Measurements from ENCODE around the gene CCDC40. TPM values are rescaled to one million over a fixed set of nuclear protein-coding genes. Genes with fewer than 3 reads are reported as not detected.
A peak's percentile ranks its signal among the peaks of the same experiment; 100 is the strongest.

CCDC40 gene
- total RNA-seq, 1 donor = 8.3 TPM

- H3K9me3 ChIP-seq (ENCODE audit: low read depth, low read length) = no peaks in the 10 kb centered on the region
- TF ChIP-seq, protein P1, sequence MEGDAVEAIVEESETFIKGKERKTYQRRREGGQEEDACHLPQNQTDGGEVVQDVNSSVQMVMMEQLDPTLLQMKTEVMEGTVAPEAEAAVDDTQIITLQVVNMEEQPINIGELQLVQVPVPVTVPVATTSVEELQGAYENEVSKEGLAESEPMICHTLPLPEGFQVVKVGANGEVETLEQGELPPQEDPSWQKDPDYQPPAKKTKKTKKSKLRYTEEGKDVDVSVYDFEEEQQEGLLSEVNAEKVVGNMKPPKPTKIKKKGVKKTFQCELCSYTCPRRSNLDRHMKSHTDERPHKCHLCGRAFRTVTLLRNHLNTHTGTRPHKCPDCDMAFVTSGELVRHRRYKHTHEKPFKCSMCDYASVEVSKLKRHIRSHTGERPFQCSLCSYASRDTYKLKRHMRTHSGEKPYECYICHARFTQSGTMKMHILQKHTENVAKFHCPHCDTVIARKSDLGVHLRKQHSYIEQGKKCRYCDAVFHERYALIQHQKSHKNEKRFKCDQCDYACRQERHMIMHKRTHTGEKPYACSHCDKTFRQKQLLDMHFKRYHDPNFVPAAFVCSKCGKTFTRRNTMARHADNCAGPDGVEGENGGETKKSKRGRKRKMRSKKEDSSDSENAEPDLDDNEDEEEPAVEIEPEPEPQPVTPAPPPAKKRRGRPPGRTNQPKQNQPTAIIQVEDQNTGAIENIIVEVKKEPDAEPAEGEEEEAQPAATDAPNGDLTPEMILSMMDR (IDR thresholded peaks at IDR 0.05; ENCODE audit: extremely low read depth, low read depth, low read length) = no peak
These were observed 36.0 kb downstream of the CCDC40 start for GRCh38 chr17:80072410-80072809.

DNA sequence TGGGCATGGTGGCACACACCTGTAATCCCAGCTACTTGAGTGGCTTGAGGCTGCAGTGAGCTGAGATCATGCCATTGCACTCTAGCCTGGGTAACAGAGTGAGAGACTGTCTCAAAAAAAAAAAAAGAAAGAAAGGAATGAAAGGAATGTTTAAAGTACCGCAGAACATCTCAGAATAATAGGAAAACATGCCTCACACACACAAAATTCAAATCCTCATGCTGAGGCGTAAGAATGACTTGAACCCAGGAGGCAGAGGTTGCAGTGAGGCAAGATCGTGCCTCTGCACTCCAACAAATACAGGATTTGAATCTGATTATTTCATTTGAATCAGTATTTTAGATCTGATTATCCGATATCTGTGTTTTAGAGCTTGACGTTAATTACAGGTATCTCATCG lies 43.6 kb downstream of the CCDC40 start:
- peak; percentile 76 for DNase-seq (ENCODE audit: insufficient read length, low spot score, missing footprints)

More at GRCh38 chr17:80072410-80072809, 36.0 kb downstream of the CCDC40 start:
- no peak overlapping the region for H3K4me3 ChIP-seq (ENCODE audit: insufficient read depth, low read length)
- H2AFZ ChIP-seq (ENCODE audit: low read length) = no peak overlapping the region
- no peak for DNase-seq (ENCODE audit: insufficient read length, low spot score, missing footprints)
- no peaks in the 10 kb centered on the region for H4K20me1 ChIP-seq (ENCODE audit: insufficient read depth, low read length)
- H3K27ac ChIP-seq (ENCODE audit: low read depth, low read length) = no peak overlapping the region
- no peaks in the 10 kb centered on the region for H3K27me3 ChIP-seq (ENCODE audit: insufficient read depth, low read length)
- no peaks in the 10 kb centered on the region for H3K79me2 ChIP-seq (ENCODE audit: insufficient read depth, low read length)
- H3K4me1 ChIP-seq (ENCODE audit: insufficient read depth, low read length) = peaks cover 15% of the 10 kb centered on the region
- no peak overlapping the region for H3K4me2 ChIP-seq (ENCODE audit: insufficient read depth, low read length)
- H3K36me3 ChIP-seq (ENCODE audit: insufficient read depth, low read length) = no peaks in the 10 kb centered on the region

DNA sequence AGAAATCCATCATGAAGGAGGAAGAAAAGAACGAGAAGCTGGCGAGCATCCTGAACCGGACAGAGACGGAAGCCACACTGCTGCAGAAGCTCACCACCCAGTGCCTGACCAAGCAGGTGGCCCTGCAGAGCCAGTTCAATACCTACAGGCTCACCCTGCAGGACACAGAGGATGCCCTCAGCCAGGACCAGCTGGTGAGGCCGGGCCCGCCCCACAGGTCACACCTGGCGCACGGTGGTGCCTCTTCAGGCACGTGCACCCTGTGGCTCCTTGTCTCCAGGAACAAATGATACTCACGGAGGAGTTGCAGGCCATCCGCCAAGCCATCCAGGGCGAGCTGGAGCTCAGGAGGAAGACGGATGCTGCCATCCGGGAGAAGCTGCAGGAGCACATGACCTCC lies 45.2 kb downstream of the CCDC40 start:
- TF ChIP-seq, protein P1 (IDR thresholded peaks at IDR 0.05; ENCODE audit: extremely low read depth, low read depth, low read length) = no peak
- Histone ChIP-seq H2AFZ (ENCODE audit: low read length) (no peak overlapping the region), H4K20me1 (ENCODE audit: insufficient read depth, low read length) (no peaks in the 10 kb centered on the region)

More for the DNA sequence above, 43.6 kb downstream of the CCDC40 start:
- H3K4me2 ChIP-seq (ENCODE audit: insufficient read depth, low read length) = no peak overlapping the region
- no peaks in the 10 kb centered on the region for H3K36me3 ChIP-seq (ENCODE audit: insufficient read depth, low read length)
- no peak overlapping the region for H3K27ac ChIP-seq (ENCODE audit: low read depth, low read length)
- no peak overlapping the region for H2AFZ ChIP-seq (ENCODE audit: low read length)
- no peaks in the 10 kb centered on the region for H4K20me1 ChIP-seq (ENCODE audit: insufficient read depth, low read length)
- no peaks in the 10 kb centered on the region for H3K79me2 ChIP-seq (ENCODE audit: insufficient read depth, low read length)
- TF ChIP-seq, protein P1 (IDR thresholded peaks at IDR 0.05; ENCODE audit: extremely low read depth, low read depth, low read length) = no peak
- no peaks in the 10 kb centered on the region for H3K9me3 ChIP-seq (ENCODE audit: low read depth, low read length)
- H3K4me3 ChIP-seq (ENCODE audit: insufficient read depth, low read length) = no peak overlapping the region
- no peaks in the 10 kb centered on the region for H3K27me3 ChIP-seq (ENCODE audit: insufficient read depth, low read length)
- peaks cover 8% of the 10 kb centered on the region for H3K4me1 ChIP-seq (ENCODE audit: insufficient read depth, low read length)

GRCh38 chr17:80082403-80083135 lies 46.1 kb downstream of the CCDC40 start:
- peak overlapping the region; percentile 61 for H3K4me2 ChIP-seq (ENCODE audit: insufficient read depth, low read length)
- H4K20me1 ChIP-seq (ENCODE audit: insufficient read depth, low read length) = no peaks in the 10 kb centered on the region
- H3K4me3 ChIP-seq (ENCODE audit: insufficient read depth, low read length) = peak overlapping the region; percentile 53
- H3K27ac ChIP-seq (ENCODE audit: low read depth, low read length) = no peak overlapping the region
- peak overlapping the region; percentile 79 for H2AFZ ChIP-seq (ENCODE audit: low read length)
- no peaks in the 10 kb centered on the region for H3K79me2 ChIP-seq (ENCODE audit: insufficient read depth, low read length)
- TF ChIP-seq, protein P1 (IDR thresholded peaks at IDR 0.05; ENCODE audit: extremely low read depth, low read depth, low read length) = peak; percentile 64
- H3K27me3 ChIP-seq (ENCODE audit: insufficient read depth, low read length) = no peaks in the 10 kb centered on the region
- peaks cover 8% of the 10 kb centered on the region for H3K4me1 ChIP-seq (ENCODE audit: insufficient read depth, low read length)
- DNase-seq (ENCODE audit: insufficient read length, low spot score, missing footprints) = peak; percentile 98
- H3K9me3 ChIP-seq (ENCODE audit: low read depth, low read length) = no peaks in the 10 kb centered on the region
- no peaks in the 10 kb centered on the region for H3K36me3 ChIP-seq (ENCODE audit: insufficient read depth, low read length)

More for the DNA sequence above, 45.2 kb downstream of the CCDC40 start:
- Histone ChIP-seq H3K27ac (ENCODE audit: low read depth, low read length) (no peak overlapping the region), H3K4me3 (ENCODE audit: insufficient read depth, low read length) (no peak overlapping the region), H3K4me1 (ENCODE audit: insufficient read depth, low read length) (peaks cover 8% of the 10 kb centered on the region), H3K27me3 (ENCODE audit: insufficient read depth, low read length) (no peaks in the 10 kb centered on the region), H3K79me2 (ENCODE audit: insufficient read depth, low read length) (no peaks in the 10 kb centered on the region), H3K9me3 (ENCODE audit: low read depth, low read length) (no peaks in the 10 kb centered on the region), H3K4me2 (ENCODE audit: insufficient read depth, low read length) (no peak overlapping the region), H3K36me3 (ENCODE audit: insufficient read depth, low read length) (no peaks in the 10 kb centered on the region)
- DNase-seq (ENCODE audit: insufficient read length, low spot score, missing footprints) = no peak
